GM19351 (cell line): ENCODE results near the gene P2RY6.
"Not testable (repeated sequence)": the region's sequence is repeated elsewhere in the genome, so short reads cannot be mapped to it uniquely, and the experiment has no call there.

Experiments used
- ATAC-seq: cut with Tn5 transposase; IDR thresholded peaks from one replicate; pipeline ENCODE4 v1.9.1; 2021; ENCODE audit warnings: mild to moderate bottlenecking, moderate library complexity; ENCODE audit not compliant: unreplicated experiment

The P2RY6 gene

GRCh38 chr11:73259406-73260126 lies 12.6 kb upstream of the P2RY6 start:
- no peak for ATAC-seq

- no peak for ATAC-seq
Observed at GRCh38 chr11:73260127-73260457, 12.0 kb upstream of the P2RY6 start.

GRCh38 chr11:73262851-73263495 lies 9.2 kb upstream of the P2RY6 start:
- no peak for ATAC-seq

- no peak for ATAC-seq
Observed at GRCh38 chr11:73263640-73264039, 8.5 kb upstream of the P2RY6 start.

GRCh38 chr11:73265278-73265810 lies 6.8 kb upstream of the P2RY6 start:
- no peak for ATAC-seq

GRCh38 chr11:73265853-73266645 lies 6.1 kb upstream of the P2RY6 start:
- ATAC-seq = no peak

- no peak for ATAC-seq
Observed at GRCh38 chr11:73266646-73267020, 5.5 kb upstream of the P2RY6 start.

- ATAC-seq = no peak
Observed at GRCh38 chr11:73267122-73267846, 4.9 kb upstream of the P2RY6 start.

GRCh38 chr11:73267906-73268540 lies 4.1 kb upstream of the P2RY6 start:
- ATAC-seq = no peak

- no peak for ATAC-seq
Observed at GRCh38 chr11:73268671-73269271, 3.4 kb upstream of the P2RY6 start.

- no peak for ATAC-seq
Observed at GRCh38 chr11:73269459-73270015, 2.6 kb upstream of the P2RY6 start.

- ATAC-seq = no peak
Observed at GRCh38 chr11:73270016-73270854, 1.9 kb upstream of the P2RY6 start.

- no peak for ATAC-seq
Observed at GRCh38 chr11:73270855-73271477, 1.2 kb upstream of the P2RY6 start.

- ATAC-seq = not testable (repeated sequence)
Observed at GRCh38 chr11:73271478-73271865, 666 bp upstream of the P2RY6 start.

GRCh38 chr11:73272680-73273038 lies 521 bp downstream of the P2RY6 start:
- ATAC-seq = no peak

- ATAC-seq = no peak
Observed at GRCh38 chr11:73273222-73273895, 1.2 kb downstream of the P2RY6 start.

GRCh38 chr11:73274191-73274590 lies 2.1 kb downstream of the P2RY6 start:
- not testable (repeated sequence) for ATAC-seq

- no peak for ATAC-seq
Observed at GRCh38 chr11:73274722-73275380, 2.7 kb downstream of the P2RY6 start.
